ENCODE results near the gene IRF1.
"Not testable (repeated sequence)": the region's sequence is repeated elsewhere in the genome, so short reads cannot be mapped to it uniquely, and the experiment has no call there.

The IRF1 gene

DNA sequence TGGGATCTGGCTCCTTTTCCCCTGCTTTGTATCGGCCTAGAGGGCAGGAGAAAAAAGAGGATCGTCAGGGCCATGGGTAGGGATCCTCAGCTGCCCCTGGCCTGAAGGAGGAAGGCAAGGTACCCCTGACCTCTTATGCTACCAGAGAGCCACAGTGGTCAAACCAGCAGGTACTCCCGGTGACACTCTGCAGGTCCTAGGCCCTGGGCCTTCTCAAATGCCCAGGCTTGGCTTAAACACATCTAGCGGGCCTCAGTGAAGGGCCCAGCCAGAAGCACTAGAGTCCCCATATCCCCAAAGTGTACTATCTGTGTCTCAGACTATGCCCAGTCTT, 3.5 kb downstream of the IRF1 start:
- in situ Hi-C loops (cut with MboI; ENCODE audit: low sequenced_read_pairs), result no loop called here

DNA sequence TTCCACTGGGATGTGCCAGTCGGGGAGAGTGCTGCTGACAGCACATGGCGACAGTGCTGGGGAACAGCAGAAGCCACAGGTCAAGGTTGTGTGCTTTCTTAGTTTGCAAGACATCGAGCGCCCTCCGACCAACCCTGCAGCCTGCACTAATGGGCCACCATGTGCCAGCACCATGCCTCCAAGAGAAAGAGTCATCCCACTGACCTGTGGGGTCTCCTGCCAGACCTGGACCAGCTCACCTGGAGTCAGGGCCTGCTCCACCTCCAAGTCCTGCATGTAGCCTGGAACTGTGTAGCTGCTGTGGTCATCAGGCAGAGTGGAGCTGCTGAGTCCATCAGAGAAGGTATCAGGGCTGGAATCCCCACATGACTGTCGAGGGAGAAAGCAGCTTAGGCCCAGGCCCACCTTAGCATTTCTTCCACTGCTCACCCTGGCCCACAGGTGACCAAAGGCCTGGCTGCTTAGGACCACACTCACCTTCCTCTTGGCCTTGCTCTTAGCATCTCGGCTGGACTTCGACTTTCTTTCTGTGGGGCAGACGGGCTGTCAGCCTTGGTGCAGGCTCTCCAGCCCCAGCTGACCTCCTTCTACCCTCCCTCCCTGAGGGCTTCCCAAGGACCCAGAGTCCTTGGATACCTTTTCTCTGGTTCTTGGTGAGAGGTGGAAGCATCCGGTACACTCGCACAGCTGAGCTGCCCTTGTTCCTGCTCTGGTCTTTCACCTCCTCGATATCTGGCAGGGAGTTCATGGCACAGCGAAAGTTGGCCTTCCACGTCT, 4.1 kb downstream of the IRF1 start:
- in situ Hi-C loops (cut with MboI; ENCODE audit: low sequenced_read_pairs), result no loop called here

DNA sequence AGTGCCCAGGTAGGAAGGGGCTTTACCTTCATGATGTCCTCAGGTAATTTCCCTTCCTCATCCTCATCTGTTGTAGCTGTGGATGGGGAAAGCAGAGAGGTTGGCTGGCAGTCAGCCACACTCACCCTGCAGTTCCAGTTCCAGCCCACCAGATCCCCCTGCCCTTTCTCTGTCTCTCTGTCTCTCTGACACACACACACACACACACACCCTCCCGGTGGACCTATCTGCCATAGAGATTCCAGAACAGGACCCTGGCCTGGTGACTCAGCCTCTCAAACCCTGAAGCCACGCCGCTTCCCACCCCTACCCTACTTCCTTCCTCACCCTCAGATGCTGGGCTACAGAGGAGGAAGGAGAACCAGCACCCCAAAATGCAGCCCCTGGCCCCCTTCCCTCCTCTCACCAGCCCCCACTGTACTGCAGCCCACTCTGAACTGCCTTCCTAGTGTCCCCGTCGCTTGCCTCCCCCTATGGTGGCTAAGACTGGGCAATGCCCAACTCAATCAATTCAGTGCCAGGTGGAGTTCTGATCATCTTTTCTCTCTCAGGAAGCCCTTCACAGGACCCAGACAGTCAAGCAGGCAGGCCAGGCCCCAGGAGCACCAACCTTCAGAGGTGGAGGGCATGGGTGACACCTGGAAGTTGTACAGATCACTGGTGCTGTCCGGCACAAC, 4.8 kb downstream of the IRF1 start:
- in situ Hi-C loops (cut with MboI; ENCODE audit: low sequenced_read_pairs), result no loop called here

DNA sequence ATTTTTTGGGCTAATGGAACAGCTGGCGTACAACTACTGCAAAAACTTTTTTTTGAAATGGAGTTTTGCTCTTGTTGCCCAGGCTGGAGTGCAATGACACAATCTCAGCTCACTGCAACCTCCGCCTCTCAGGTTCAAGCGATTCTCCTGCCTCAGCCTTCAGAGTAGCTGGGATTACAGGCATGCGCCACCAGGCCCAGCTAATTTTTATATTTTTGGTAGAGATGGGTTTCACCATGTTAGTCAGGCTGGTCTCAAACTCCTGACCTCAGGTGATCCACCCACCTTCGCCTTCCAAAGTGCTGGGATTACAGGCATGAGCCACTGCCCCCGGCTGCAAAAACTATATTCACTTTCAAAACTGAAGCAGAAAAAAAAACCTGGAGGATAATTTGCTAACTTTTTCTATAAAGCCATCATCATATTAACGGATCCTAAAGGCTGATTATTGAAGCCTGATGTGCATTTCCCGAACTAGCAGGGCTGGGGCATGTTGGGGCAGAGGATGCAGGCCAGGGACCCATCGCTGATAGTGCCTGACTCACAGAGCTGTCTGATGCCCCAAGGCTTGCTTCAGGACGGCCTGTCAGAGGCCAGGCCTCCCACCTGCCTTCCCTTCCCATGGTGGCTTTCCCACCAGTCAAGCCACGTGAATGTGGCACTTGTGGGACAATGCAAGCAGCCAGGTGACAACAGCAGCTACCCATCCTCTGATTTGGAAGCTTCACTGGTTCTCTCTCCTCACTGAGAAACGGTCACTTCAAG, 5.5 kb downstream of the IRF1 start:
- in situ Hi-C loops (cut with MboI; ENCODE audit: low sequenced_read_pairs), result not testable (repeated sequence)

DNA sequence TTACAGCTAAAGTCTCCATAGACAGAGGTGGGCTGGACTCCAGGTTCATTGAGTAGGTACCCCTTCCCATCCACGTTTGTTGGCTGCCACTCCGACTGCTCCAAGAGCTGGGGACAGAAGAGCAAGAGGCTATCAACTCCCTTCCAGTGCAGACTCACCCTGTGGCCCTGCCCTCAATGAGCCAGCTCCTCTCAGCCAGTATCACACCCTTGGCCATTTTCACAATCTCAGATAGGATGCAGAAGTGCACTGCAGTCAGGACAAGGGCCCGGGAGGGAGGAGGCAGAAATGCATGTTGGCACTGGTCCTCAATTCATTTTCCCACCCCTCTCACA, 6.2 kb downstream of the IRF1 start:
- in situ Hi-C loops (cut with MboI; ENCODE audit: low sequenced_read_pairs), result no loop called here

DNA sequence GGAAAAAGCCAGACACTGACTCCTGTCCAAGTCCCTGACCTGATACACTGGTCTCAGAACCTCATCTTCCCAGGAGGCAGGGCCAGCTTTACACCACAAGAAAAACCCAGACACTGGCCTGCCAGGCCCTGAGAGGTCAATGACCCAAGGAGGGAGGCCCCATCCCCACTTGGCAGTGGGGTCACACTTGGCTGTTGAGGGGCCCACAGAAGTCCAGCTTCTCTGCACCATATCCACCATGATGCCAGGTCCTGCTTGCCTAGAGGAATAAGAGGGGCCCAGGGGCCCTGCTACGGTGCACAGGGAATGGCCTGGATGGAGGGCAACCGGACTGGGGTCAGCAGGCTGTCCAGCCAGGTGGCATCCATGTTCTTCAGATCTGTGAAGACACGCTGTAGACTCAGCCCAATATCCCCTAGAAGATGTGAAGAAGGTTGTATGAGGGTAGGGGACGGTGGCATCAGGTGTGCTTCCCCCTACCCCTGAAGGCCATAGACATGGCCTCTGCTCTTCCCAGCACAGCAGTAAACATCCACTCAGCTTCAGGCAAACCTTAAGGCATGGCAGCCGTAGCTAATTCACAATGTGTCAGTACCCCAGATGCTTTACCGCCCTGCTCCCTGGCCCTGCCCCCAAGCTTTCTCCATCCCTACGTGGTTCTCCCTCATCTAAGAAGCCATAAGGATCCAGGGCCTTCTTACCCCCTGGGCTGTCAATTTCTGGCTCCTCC, 6.7 kb downstream of the IRF1 start:
- in situ Hi-C loops (cut with MboI; ENCODE audit: low sequenced_read_pairs), result no loop called here

DNA sequence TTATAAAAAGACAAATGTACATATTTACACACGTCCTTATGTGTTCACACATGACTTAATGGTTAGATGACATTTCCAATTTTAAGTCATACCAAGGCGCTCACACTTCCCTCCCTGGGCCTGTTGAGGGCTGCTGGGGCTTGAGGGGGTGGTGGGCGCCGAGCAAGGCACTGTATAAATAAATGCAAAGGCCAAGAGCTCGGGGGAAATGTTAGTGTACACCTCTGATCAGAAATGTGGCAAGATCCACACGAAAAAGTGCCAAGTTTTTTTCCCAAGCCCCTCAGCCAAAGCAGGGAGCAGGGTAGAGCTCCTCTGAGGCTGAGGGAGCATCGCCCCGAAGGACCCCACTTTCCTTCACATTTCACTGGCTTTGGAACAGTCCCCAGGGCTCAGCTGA, 7.5 kb downstream of the IRF1 start:
- in situ Hi-C loops (cut with MboI; ENCODE audit: low sequenced_read_pairs), result no loop called here

DNA sequence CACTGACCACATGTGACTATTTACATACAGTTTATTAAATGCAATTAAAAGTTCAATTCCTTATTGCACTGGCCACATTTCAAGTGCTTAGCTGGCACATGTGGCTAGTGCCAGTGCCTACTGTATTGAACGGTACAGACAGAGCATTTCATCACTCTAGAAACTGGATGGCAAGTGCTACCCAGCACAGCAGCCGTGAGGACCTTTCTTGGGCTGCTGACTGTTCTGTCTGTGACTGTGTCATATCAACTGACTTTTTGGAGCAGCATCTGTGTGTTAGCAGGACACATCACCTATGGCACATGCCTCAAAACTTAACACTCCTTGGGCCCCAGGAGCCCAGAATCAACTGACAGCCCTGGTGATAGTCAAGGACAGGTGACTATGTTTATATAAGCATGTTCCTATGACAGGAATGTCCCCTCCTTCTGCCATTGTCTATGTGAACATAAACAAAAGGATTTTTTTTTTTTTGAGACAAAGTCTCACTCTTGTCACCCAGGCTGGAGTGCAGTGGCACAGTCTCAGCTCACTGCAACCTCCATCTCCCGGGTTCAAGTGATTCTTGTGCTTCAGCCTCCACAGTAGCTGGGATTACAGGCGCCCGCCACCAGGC, 8.9 kb downstream of the IRF1 start:
- in situ Hi-C loops (cut with MboI; ENCODE audit: low sequenced_read_pairs), result no loop called here

DNA sequence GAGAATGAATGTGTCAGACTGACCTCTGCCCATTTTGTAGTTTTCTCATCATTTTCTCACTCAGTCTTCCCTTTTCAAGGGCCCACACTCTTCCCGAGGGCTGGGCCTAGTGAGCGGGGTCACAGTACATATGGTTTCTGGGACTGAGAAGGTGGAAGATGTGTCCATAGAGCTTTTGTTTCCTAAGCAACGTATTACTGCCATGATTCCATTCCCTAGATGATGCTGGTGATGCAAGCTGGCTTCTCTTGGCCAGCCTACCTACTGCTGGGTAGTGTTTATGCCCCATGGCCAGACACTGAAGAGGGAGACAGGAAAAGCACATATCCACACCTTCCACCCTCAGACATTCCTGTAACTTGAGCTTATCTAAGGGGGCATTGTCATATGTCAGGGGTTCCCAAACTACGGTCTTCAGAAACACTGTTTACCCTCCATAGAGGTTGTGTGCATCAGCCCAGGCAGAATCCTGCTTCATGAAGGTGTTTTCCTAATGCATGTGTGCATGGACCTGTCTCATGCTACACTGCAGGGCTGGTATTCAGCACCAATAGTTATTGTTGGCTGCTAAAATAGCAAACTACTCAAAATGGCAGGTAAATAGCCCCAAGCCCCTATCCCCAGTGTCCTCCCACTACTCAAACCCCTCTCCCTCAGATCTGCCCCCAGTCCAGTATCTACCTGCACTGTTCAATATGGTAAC, 9.5 kb downstream of the IRF1 start:
- in situ Hi-C loops (cut with MboI; ENCODE audit: low sequenced_read_pairs), result no loop called here

DNA sequence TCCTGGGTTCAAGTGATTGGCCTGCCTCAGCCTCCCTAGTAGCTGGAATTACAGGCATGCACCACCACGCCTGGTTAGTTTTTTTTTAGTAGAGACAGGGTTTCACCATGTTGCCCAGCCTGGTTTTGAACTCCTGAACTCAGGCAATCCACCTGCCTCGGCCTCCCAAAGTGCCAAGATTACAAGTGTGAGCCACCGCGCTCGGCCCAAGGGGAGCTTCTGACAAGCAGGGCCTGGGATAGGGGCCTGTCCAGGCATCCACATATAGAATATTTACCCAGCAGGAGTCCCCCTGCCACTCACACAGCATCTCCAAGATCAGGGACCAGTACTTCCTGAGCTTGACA, 10.1 kb downstream of the IRF1 start:
- in situ Hi-C loops (cut with MboI; ENCODE audit: low sequenced_read_pairs), result no loop called here

DNA sequence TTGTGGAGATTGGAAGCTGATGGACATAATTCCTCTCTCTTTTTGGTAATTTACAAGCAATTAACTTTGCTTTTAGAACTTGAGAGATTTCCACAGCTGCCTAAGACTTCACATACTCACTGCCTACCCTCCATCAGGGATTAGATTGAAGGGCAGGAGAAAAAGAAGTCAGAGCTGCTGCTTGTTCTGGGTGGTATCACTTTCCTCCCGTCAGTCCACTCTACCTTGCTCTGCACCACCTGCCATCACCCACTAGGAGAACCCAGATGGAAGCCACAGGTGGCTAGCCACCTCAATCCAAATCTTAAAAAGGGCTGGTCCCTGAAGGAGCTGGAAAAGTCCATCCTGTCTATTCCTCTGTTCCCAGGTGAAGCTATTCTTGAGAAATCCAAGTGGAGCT, 10.5 kb downstream of the IRF1 start:
- in situ Hi-C loops (cut with MboI; ENCODE audit: low sequenced_read_pairs), result no loop called here

DNA sequence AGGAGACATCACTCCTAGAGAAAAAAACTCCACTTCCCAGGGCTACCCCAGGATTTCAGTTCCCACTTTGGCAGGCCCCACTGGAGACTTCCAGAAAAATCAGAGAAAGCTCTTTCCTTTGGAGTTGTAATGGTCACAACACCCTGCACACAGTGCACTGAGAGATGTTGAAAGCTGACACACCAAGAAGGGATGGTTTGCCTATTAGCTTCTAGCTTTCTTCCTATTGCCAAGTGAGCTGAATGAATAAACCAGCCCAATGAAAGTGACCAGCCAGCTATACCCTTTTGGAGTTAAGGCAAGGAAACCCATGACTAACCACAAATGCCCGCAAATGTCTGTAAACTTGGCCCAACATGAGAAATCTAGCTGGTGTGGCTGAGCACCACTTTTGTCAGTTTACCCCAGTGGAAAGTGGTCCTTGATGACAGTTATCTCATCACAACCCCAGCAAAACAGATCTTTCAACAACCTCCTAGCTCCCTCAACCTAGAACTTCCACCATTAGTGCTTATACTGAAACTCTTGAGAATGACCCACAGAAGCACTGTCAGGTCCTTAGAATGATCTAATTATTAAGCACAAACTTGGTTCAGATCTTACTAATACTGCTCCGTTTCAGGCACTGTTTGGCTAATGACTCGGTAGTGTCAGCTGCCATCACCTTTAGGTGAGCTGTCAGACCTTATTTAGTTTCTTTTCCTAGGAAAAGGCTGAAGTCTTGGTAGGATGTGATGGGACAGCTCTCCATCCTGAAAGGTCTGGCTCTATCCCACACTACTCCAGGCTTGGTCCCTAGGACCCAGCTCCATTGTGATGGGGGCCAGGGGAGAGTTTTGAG, 11.2 kb downstream of the IRF1 start:
- in situ Hi-C loops (cut with MboI; ENCODE audit: low sequenced_read_pairs), result no loop called here

DNA sequence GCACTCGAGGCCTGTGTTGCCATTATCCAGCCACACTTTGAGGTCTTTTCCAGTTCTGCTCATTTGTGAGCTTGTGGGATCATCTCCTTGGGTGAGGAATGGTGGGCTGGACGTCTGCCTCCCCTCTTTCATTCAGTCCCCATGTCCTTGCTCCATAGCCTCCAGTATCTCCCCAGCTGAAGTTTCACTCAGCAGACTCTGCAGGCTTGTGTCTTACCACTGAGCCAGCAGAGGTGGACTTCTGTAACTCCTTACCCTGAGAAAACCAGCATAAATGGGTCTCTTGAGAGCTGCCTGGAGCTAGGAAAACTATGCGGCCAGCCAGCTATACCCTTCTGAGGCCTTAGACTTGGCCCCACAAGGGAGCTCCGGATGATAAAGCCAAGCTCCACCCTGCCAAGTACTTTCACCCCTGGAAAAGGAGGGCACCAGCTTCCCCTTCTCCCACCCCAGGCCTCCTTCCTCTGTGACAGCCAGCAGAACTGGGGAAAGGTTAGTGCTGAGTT, 12.2 kb downstream of the IRF1 start:
- in situ Hi-C loops (cut with MboI; ENCODE audit: low sequenced_read_pairs), result no loop called here

DNA sequence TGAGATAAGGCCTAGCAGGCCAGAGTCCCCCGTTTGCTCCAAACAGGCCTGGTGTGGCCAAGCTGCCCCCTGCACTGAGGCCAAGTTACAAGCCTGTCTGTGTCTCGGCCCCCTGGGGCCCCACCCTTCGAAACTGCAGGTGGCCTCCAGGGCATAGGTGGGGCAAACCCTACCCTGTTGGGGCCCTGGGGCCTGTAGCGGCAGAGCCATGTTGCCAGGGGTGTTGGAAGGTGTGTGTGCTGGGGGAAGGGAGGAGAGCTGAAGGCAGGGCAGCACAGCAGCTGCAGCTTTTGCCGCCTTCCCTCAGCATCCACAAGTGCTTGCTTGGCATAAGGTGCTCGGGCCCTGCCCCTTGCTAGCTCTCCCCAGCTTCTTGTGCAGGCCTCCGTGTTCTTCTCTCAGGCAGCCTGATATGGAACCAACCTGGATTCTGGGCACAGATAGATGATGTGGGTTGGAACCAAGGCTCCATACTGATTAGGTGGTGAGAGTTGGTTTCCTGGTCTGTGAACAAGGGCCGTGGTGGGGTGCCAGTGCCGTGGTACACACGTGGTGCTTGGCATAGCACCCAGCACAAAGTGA, 12.7 kb downstream of the IRF1 start:
- in situ Hi-C loops (cut with MboI; ENCODE audit: low sequenced_read_pairs), result no loop called here

DNA sequence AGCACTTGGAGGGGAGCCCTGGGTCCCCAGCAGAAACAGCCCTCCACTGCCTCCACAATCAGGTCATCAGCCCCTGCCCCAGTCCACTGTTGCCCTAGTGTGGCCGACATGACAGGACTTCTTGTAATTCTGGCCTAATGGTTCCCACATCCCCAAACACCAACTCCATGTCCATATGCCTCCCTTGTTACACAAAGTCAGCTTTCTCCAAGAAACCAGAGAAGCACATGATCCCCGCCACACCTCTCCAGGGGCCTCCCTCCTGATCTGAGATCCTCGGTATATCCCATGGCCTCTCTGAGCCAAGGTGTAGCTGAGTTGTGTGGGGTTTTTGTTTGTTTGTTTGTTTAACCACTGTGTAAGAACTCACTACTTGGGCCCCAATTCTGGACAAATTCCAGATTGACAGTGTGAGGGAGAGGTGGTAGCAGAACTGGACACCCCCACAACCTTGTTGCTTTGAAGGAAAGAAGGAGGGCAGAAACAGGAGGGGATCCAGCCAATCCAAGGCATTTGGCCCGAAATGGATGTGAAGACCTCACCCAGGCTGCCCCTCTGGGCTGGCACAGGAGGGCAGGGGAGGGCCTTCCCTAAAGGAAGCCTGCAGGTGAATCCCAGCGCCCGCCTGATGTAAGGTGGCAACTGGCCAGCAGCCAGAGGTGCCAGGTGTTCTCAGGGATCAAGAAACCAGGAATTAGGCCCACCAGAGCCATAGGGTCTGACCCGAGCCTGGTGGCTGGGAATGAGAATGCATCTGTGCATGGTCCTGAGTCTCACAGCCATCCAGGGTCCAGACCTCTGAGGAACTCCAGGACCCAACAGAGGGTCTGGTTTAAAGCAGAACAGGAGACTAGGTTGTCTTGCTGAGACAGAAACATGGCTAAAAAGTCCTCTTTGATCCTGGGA, 13.4 kb downstream of the IRF1 start:
- in situ Hi-C loops (cut with MboI; ENCODE audit: low sequenced_read_pairs), result no loop called here

DNA sequence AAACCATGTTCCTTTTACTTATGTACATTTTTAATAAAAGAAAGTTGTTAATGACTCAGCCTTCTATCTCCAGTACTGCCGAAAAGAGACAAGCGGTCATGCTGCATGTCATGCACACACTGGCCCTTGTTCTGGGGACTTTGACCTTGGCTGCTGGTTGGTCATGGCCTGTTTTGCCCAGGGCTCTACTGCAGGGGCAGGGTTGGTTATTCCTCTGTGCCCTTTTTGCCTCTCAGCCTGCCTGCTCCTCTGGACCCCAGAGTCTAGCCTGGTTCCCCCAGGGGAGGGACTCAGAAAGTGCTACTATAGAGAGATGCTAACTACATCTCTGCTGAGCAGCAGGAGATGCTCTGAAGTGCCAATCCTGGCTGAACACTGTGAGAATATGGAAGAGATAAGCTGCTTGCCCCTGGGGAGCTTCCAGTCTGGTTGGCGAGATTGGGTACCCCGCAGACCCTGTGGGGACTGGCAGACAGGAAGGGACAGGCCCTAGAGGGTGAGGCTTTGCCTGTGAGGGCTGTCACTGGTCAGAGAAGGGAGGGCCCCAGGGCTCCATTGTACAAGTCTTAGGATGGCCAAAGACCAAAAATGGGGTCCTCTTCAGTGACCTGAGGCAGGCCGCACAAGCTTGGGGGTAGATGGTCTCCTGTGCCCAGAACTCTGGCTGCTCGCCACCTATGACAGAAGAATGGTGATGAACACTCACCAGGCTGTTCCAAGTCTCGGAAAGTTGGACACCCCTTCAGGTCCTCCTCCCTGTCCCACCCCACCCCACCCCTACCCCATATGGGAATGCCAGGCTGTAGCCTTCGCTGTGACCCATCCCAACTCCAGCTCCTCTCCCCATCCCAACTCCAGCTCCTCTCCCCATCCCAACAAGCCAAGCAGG, 14.3 kb downstream of the IRF1 start:
- in situ Hi-C loops (cut with MboI; ENCODE audit: low sequenced_read_pairs), result no loop called here

DNA sequence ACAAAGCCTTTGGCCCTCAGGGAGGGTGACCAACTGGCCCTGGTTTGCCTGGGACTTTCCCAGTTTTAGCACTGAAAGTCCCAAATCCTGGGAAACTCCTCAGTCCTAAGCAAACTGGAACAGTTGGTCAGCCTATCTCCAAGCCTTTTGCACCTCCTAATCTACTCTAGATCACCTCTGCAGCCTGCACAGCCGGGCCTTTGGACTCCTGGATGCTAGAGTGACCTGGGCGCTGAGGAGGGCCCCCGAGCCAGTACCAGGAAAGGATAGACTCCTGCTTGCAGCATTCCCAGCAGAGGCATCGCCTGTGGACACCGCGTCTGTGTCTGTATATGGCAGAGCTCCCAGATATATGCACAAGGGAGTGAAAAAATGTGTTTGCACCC, 15.1 kb downstream of the IRF1 start:
- in situ Hi-C loops (cut with MboI; ENCODE audit: low sequenced_read_pairs), result no loop called here
